GM18951 (cell line): Measurements from ENCODE around the gene CENPF.
"Not testable (repeated sequence)": the region's sequence is repeated elsewhere in the genome, so short reads cannot be mapped to it uniquely, and the experiment has no call there.

Experiments
- POLR2A ChIP-seq: IDR thresholded peaks from 4 replicates; pipeline ENCODE4 v1.6.1; 2011; ENCODE audit warnings: mild to moderate bottlenecking; ENCODE audit not compliant: insufficient read length, insufficient read depth; ENCODE audit errors: extremely low read depth
- in situ Hi-C: fragments of 300-500 bp; cut with MboI; formaldehyde crosslinking; loops from one replicate; pipeline ENCODE4 v1.12.0; 2022; ENCODE audit warnings: low sequenced_read_pairs, mixed read lengths, inconsistent platforms; ENCODE audit not compliant: unreplicated experiment

Gene CENPF

GRCh38 chr1:214590696-214591095 is 12.3 kb upstream of the CENPF start:
- in situ Hi-C loops: loop anchor here (25.0 kb wide), 1 partner anchor 253 kb away; no protein-coding TSS in a partner anchor
- TF ChIP-seq POLR2A: no peak

GRCh38 chr1:214591918-214592317 is 11.1 kb upstream of the CENPF start:
- in situ Hi-C loops: loop anchor here (25.0 kb wide), 1 partner anchor 255 kb away; no protein-coding TSS in a partner anchor

- no peak for TF ChIP-seq POLR2A
- in situ Hi-C loops: loop anchor here (25.0 kb wide), 1 partner anchor 256 kb away; no protein-coding TSS in a partner anchor
Measured at GRCh38 chr1:214593158-214593557, 9.8 kb upstream of the CENPF start.

GRCh38 chr1:214603819-214604252 is 841 bp downstream of the CENPF start:
- no peak for TF ChIP-seq POLR2A
- in situ Hi-C loops: no loop called here

- in situ Hi-C loops: no loop called here
Measured at GRCh38 chr1:214604523-214604922, 1.5 kb downstream of the CENPF start.

GRCh38 chr1:214605484-214605883 is 2.5 kb downstream of the CENPF start:
- in situ Hi-C loops: not testable (repeated sequence)

More at GRCh38 chr1:214604523-214604922, 1.5 kb downstream of the CENPF start:
- no peak for TF ChIP-seq POLR2A

- in situ Hi-C loops: not testable (repeated sequence)
Measured at GRCh38 chr1:214605933-214606925, 3.2 kb downstream of the CENPF start.

GRCh38 chr1:214607492-214608215 is 4.7 kb downstream of the CENPF start:
- in situ Hi-C loops: not testable (repeated sequence)

GRCh38 chr1:214608216-214608783 is 5.3 kb downstream of the CENPF start:
- in situ Hi-C loops: not testable (repeated sequence)

GRCh38 chr1:214608817-214609216 is 5.8 kb downstream of the CENPF start:
- in situ Hi-C loops: not testable (repeated sequence)

GRCh38 chr1:214609692-214610091 is 6.7 kb downstream of the CENPF start:
- TF ChIP-seq POLR2A: no peak
- in situ Hi-C loops: no loop called here

- in situ Hi-C loops: not testable (repeated sequence)
Measured at GRCh38 chr1:214610136-214610535, 7.1 kb downstream of the CENPF start.

GRCh38 chr1:214615109-214615508 is 12.1 kb downstream of the CENPF start:
- in situ Hi-C loops: no loop called here
- TF ChIP-seq POLR2A: no peak

GRCh38 chr1:214615871-214616270 is 12.9 kb downstream of the CENPF start:
- in situ Hi-C loops: no loop called here
- TF ChIP-seq POLR2A: no peak
